Effector CD4-positive, alpha-beta T cell (primary cell): ENCODE measurements around the gene B4GALNT3.

Source experiments
- DNase-seq: peaks from one replicate; pipeline ENCODE4 v3.0.0-alpha.2; 2020

The B4GALNT3 gene

GRCh38 chr12:601976-602699 lies 142.4 kb downstream of the B4GALNT3 start:
- no peak for DNase-seq

DNA sequence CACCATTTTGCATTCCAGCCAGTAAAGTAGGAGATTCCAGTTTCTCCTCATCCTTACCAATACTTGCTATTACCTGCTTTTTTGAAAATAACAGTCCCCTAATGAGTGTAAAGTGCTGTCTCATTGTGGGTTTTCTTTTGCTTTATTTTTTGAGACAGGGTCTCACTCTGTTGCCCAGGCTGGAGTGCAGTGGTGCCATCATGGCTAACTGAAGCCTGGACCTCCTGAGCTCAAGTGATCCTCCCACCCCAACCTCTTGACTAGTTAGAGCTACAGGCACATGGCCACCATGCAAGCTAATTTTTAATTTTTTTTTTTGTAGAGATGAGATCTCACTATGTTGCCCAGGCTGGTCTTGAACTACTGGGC lies 142.9 kb downstream of the B4GALNT3 start:
- DNase-seq = no peak

GRCh38 chr12:604956-605355 lies 145.2 kb downstream of the B4GALNT3 start:
- no peak for DNase-seq

- no peak for DNase-seq
These were observed 147.8 kb downstream of the B4GALNT3 start for GRCh38 chr12:607541-608001.

DNA sequence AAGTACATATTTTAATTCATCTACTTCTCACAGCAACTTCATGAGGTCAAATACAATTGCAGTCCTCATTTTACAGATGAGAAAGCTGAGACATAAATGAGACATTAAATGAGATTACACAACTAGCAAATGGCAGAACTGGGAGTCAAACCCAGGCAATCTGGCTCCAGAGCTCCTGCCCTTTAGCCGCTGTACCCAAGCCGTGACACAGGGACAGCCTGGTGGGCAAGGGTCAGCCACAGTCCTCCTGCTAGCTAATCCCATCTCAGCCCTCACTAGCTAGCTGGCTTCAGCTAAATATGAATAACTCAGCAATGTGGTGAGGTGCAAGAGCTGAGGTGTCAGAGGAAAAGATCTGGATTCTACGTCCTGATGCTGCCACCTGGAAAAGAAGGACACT lies 148.7 kb downstream of the B4GALNT3 start:
- no peak for DNase-seq

DNA sequence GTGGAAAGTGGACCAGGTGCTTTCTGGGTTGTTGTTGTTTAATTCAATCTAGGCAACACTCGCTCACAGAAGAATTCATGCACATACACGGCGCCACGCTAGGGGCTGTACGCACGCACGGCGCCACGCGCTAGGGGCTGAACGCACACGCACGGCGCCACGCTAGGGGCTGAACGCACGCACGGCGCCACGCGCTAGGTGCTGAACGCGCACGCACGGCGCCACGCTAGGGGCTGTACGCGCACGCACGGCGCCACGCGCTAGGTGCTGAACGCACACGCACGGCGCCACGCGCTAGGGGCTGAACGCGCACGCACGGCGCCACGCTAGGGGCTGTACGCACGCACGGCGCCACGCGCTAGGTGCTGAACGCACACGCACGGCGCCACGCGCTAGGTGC lies 149.2 kb downstream of the B4GALNT3 start:
- no peak for DNase-seq

DNA sequence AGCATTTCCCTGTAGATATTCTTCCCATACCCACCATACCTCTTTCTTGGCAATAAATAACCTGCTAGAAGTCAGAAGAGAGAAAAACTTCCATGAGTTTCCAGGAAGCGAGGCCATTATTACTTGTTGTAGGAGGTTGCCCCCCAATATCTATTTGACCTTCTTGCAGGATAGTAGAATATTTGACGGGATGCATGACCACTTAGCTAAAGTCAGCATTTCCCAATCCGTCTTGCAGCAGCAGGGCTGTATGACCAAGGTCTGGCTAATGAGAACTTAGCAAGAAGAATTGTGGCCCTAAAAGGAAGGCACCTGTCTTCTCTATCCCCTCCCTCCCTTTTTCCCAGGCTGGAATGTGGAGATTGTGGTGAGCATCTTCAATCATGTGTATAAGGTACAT lies 152.0 kb downstream of the B4GALNT3 start:
- no peak for DNase-seq

DNA sequence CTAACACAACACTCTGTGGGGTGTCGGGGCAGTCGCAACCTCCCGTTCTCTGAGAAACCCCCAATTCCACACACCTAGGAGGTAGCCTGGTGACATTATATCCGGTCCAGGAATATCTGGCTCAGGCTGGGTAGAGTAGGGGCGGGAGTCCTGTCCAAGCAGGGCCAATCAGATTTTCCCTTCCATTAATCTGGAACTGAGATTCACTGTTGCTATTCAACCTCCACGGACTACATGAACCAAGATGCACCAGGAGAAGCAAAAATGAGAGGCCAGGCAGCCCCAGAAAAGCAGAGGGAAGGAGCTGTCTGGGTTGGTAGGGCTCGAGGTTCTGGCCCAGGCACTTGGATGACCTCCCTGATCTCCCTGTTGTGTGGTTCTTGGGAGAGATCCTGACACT lies 152.6 kb downstream of the B4GALNT3 start:
- DNase-seq = no peak

DNA sequence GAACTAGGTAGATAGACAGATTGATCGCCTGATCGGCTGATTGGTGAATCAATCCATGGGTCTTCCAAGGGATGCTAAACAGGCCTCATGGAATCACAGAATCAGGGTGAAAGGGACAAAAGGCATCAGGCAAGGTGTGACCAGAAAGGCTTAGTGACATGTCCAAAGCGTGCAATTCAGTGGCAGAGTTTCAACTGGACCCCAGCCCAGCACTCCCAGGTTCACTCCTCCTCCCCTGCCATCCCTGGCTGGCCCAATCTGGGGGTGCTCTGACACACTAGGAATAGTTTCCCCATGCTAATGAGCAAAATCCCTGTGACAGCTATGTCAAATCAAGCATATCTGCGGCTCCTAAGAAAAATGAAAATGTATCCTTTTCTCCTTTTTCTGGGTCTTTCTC lies 153.1 kb downstream of the B4GALNT3 start:
- no peak for DNase-seq
